GM12873 (cell line): ENCODE data around the gene NINJ1.

Source experiments
- TF ChIP-seq, protein P1 (sequence below): IDR thresholded peaks from 2 replicates; pipeline ENCODE4 v1.5.1; 2012; ENCODE audit warnings: low read depth, mild to moderate bottlenecking, moderate library complexity, low read length, control low read depth; ENCODE audit not compliant: insufficient read depth; ENCODE audit errors: missing control alignments

Gene NINJ1

DNA sequence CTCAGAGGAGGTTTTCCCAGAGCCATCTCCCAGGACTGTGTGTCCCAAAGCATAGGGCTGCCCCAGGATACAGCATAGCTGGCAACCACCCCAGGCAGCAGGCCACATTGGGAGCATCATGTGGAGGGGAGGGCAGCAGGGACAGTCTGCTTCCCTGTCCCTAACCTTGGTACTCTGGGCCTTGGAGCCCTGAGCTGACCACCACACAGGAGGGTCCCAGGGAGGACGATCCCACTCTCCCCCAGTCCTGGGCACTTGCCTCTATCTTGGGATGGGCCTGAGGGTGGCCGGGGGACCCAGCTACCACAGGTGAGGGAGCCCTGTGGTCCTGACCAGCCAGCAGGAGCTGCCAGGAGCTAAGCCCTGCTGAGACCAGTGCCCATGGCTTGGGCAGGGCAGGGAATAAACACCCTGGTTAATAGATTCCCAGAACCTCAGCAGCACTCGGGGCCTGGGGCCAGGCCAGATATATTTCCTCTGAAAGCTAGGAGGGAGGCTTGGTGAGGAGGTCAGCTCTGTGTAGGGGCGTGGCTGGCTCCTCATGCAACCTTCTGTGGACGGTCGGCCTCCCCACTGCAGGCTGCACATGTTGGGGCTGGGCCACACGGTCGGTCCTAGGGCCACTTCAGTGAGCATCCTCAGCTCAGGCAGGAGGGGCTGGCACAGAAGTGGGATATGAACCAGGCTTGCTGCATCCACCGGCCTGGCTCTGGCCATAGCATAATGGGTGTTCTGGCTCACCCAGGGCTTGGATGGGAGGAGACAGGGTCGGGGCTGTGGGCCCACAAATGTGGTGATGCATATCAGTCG lies 4.2 kb downstream of the NINJ1 start:
- TF ChIP-seq, protein P1, sequence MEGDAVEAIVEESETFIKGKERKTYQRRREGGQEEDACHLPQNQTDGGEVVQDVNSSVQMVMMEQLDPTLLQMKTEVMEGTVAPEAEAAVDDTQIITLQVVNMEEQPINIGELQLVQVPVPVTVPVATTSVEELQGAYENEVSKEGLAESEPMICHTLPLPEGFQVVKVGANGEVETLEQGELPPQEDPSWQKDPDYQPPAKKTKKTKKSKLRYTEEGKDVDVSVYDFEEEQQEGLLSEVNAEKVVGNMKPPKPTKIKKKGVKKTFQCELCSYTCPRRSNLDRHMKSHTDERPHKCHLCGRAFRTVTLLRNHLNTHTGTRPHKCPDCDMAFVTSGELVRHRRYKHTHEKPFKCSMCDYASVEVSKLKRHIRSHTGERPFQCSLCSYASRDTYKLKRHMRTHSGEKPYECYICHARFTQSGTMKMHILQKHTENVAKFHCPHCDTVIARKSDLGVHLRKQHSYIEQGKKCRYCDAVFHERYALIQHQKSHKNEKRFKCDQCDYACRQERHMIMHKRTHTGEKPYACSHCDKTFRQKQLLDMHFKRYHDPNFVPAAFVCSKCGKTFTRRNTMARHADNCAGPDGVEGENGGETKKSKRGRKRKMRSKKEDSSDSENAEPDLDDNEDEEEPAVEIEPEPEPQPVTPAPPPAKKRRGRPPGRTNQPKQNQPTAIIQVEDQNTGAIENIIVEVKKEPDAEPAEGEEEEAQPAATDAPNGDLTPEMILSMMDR: no peak

GRCh38 chr9:93129286-93129685 lies 4.8 kb downstream of the NINJ1 start:
- TF ChIP-seq, protein P1: no peak

GRCh38 chr9:93128715-93129224 lies 5.3 kb downstream of the NINJ1 start:
- TF ChIP-seq, protein P1: no peak

DNA sequence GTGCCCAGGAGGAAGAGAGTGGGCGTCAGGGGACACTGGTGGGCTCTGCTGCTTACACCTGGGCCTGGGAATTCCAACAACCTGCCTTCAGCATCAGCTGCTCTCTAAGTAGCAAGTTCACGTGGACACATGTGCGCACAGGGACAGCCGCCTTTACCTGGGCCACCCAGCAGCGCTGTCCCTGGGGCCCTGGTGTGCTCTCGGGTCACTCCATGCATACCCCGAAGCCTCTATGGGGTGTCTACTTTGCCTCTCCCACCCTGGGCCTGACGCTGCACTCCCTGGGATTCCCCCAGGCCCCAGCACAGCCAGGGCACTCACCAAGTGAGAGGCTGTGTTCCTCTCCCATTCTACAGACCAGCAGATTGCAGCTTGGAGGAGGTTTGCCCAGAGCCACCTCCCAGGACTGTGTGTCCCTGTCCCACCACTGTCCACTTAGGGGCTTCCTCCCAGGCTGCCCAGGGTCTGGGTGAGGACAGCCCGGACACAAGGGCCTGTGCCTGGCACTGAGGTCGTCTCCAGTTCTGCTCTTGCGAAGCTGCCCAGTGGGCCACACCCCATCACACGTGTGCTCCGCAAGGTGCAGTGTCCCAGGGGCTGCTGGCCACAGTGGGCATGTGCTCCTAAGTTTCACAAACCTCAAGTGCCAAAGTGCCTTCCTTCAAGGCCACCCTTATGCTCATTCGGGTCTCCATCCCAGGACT lies 5.9 kb downstream of the NINJ1 start:
- TF ChIP-seq, protein P1: no peak

- TF ChIP-seq, protein P1: no peak
Observed at GRCh38 chr9:93127395-93127911, 6.6 kb downstream of the NINJ1 start.

DNA sequence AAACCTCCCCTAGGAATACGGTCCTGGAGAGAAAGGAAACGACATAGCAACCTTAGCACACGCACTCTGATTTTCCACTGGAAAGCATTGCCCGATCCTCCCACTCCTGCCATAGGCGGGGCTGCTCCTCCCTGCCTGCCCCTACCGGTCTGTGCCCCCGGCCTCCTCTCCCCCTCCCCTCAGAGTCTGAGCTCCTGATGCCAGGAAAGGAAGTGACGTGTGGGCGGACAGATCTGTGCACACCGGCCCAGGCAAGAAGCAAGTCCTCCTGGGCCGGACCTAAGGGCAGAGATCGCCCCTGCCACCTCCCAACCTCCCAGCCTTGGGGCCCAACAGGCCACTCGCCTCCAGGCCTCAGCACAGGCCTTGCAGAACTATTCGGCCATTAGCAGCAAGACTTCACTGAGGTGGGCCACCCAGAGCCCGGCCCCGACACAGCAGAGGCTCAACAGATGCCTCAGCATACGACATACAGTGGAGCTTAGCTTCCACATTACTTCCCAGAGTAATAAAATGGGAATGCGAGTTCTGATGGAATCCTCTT lies 7.2 kb downstream of the NINJ1 start:
- TF ChIP-seq, protein P1: no peak
